ENCODE measurements around the gene SMIM24. TPM values are rescaled to one million over a fixed set of nuclear protein-coding genes. Genes with fewer than 3 reads are reported as not detected.

SMIM24 gene
- total and polyA plus RNA-seq, 4 donors = 0.10 to 0.22 (median 0.15) TPM; not detected in 1

DNA sequence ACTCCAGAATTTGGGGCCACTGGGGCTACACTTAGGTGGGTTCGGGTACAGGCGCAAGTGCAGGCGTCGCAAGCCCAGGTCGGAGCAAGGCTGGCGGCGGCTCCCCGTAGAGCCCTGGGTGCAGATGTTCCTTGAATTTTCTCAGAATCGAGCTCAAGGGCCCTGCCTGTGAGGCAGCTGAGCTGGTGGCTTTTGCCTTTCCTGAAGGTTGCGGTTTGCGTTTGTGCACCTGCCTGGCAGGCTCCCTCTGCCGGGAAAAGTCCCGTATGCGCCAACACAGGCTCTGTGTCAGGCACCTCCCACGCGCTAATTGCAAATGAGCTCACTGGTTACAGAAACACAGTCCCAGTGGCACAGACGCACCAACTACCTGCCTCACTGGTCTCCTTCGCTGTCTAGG, 14.2 kb upstream of the SMIM24 start:
- Histone ChIP-seq H3K36me3 (ENCODE audit: control insufficient read depth in 4 of 4, insufficient read depth in 4 of 4, low read length in 4 of 4) (peaks cover 6 to 52% (median 12%) of the 10 kb centered on the region in 4 donors), H3K4me3 (no peak overlapping the region), H3K27ac (ENCODE audit: low read depth in 1 of 2, low read length in 1 of 2) (no peak overlapping the region), H3K9me3 (ENCODE audit: control insufficient read depth in 4 of 4, insufficient read depth in 3 of 4, low read length in 3 of 4) (peaks cover 0 to 3% (median 0%) of the 10 kb centered on the region in 4 donors), H3K9ac (ENCODE audit: insufficient read depth in 1 of 2, low read length in 2 of 2) (no peak overlapping the region), H3K4me1 (ENCODE audit: control insufficient read depth in 5 of 5, insufficient read depth in 5 of 5, low read length in 5 of 5) (peaks cover 0 to under 1% (median 0%) of the 10 kb centered on the region in 5 donors), H3K27me3 (ENCODE audit: control insufficient read depth in 3 of 3, insufficient read depth in 3 of 3, low read length in 2 of 3) (no peaks in the 10 kb centered on the region)
- TF ChIP-seq, protein P1, sequence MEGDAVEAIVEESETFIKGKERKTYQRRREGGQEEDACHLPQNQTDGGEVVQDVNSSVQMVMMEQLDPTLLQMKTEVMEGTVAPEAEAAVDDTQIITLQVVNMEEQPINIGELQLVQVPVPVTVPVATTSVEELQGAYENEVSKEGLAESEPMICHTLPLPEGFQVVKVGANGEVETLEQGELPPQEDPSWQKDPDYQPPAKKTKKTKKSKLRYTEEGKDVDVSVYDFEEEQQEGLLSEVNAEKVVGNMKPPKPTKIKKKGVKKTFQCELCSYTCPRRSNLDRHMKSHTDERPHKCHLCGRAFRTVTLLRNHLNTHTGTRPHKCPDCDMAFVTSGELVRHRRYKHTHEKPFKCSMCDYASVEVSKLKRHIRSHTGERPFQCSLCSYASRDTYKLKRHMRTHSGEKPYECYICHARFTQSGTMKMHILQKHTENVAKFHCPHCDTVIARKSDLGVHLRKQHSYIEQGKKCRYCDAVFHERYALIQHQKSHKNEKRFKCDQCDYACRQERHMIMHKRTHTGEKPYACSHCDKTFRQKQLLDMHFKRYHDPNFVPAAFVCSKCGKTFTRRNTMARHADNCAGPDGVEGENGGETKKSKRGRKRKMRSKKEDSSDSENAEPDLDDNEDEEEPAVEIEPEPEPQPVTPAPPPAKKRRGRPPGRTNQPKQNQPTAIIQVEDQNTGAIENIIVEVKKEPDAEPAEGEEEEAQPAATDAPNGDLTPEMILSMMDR (IDR thresholded peaks at IDR 0.05; ENCODE audit: control extremely low read depth, extremely low read depth) = no peak
- no peak for ATAC-seq (ENCODE audit: insufficient read depth, low FRiP score)
- WGBS, 2 donors = 93 to 95% methylated on average over 18 of the region's 18 CpGs
- no peak for DNase-seq

DNA sequence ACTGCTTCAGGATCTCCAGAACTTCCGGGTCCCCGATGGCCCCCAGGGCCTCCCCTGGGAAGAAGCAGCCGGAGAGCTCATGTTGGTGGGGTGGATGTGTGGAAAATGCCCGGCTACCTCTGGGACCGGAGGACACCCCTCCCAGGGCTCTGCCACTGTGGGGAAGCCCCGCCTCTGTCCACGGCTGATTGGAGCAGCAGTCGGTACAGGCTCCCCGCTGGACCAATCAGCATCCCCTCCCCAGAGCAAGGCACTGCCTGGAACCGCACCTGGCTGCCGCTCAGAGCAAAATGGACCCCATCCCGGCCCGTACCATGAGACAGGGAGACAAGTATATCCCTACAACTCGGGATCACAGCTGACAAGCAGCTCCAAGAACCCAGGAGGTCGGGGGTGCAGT, 13.7 kb upstream of the SMIM24 start:
- TF ChIP-seq, protein P1 (IDR thresholded peaks at IDR 0.05; ENCODE audit: control extremely low read depth, extremely low read depth) = no peak
- Histone ChIP-seq H3K9ac (ENCODE audit: insufficient read depth in 1 of 2, low read length in 2 of 2) (no peak overlapping the region), H3K4me1 (ENCODE audit: control insufficient read depth in 5 of 5, insufficient read depth in 5 of 5, low read length in 5 of 5) (no peaks in the 10 kb centered on the region), H3K27me3 (ENCODE audit: control insufficient read depth in 3 of 3, insufficient read depth in 3 of 3, low read length in 2 of 3) (no peaks in the 10 kb centered on the region), H3K9me3 (ENCODE audit: control insufficient read depth in 4 of 4, insufficient read depth in 3 of 4, low read length in 3 of 4) (peaks cover 0 to 3% (median 0%) of the 10 kb centered on the region in 4 donors), H3K36me3 (ENCODE audit: control insufficient read depth in 4 of 4, insufficient read depth in 4 of 4, low read length in 4 of 4) (peaks cover 6 to 52% (median 12%) of the 10 kb centered on the region in 4 donors), H3K27ac (ENCODE audit: low read depth in 1 of 2, low read length in 1 of 2) (no peak overlapping the region), H3K4me3 (no peak overlapping the region)
- no peak for DNase-seq
- ATAC-seq (ENCODE audit: insufficient read depth, low FRiP score) = no peak
- WGBS, 2 donors = 86 to 88% methylated on average over 15 of the region's 15 CpGs

DNA sequence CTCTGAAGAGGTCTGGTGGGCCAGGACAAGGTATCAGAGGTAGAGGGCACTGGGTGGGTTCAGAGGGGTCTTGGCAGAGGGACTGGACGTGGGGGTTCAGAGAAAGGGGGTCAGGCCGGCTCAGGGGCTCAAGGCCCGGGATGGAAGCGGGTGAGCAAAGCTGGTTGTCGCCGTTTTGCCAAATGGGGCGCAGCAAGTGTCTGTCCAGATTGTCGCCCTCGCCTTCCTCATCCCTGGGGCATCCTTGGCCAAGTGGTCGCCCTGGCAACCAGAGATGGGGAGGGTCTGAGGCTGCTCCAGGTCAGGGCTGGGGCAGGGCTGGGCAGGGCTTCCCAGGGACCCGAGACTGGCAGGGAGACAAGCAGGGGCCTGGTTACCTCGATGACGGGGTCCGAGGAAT, 13.3 kb upstream of the SMIM24 start:
- Histone ChIP-seq H3K9me3 (ENCODE audit: control insufficient read depth in 4 of 4, insufficient read depth in 3 of 4, low read length in 3 of 4) (peaks cover 0 to 3% (median 0%) of the 10 kb centered on the region in 4 donors), H3K27ac (ENCODE audit: low read depth in 1 of 2, low read length in 1 of 2) (no peak overlapping the region), H3K27me3 (ENCODE audit: control insufficient read depth in 3 of 3, insufficient read depth in 3 of 3, low read length in 2 of 3) (no peaks in the 10 kb centered on the region), H3K4me3 (no peak overlapping the region), H3K9ac (ENCODE audit: insufficient read depth in 1 of 2, low read length in 2 of 2) (no peak overlapping the region), H3K4me1 (ENCODE audit: control insufficient read depth in 5 of 5, insufficient read depth in 5 of 5, low read length in 5 of 5) (no peaks in the 10 kb centered on the region), H3K36me3 (ENCODE audit: control insufficient read depth in 4 of 4, insufficient read depth in 4 of 4, low read length in 4 of 4) (peaks cover 6 to 52% (median 12%) of the 10 kb centered on the region in 4 donors)
- 95 to 98% methylated on average over 14 of the region's 14 CpGs for WGBS, 2 donors
- ATAC-seq (ENCODE audit: insufficient read depth, low FRiP score) (no peak), DNase-seq (no peak)
- TF ChIP-seq, protein P1 (IDR thresholded peaks at IDR 0.05; ENCODE audit: control extremely low read depth, extremely low read depth) = no peak

DNA sequence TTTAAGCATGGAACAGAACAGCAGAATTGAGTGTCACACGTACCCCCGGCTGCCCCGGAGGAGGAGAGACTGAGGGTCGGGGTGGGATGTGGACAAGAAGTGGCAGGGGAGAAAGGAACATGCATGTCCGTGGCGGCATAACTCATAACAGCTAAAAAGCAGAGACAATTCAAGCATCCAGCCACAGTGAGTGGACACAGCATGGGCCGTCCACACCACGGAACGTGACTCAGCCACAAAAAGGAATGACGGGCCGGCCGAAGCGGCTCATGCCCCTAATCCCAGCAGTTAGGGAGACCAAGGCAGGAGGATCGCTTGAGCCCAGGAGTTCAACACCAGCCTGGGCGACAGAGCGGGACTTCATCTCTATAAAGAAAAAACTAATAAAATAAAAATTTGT, 12.6 kb upstream of the SMIM24 start:
- H3K9ac ChIP-seq (ENCODE audit: insufficient read depth in 1 of 2, low read length in 2 of 2) = no peak overlapping the region
- H3K9me3 ChIP-seq (ENCODE audit: control insufficient read depth in 4 of 4, insufficient read depth in 3 of 4, low read length in 3 of 4) = peaks cover 0 to 3% (median 0%) of the 10 kb centered on the region in 4 donors
- no peak overlapping the region for H3K4me3 ChIP-seq
- TF ChIP-seq, protein P1 (IDR thresholded peaks at IDR 0.05; ENCODE audit: control extremely low read depth, extremely low read depth) = no peak
- ATAC-seq (ENCODE audit: insufficient read depth, low FRiP score) (no peak), DNase-seq (no peak)
- WGBS, 2 donors = 93 to 96% methylated on average over 16 of the region's 16 CpGs
- H3K36me3 ChIP-seq (ENCODE audit: control insufficient read depth in 4 of 4, insufficient read depth in 4 of 4, low read length in 4 of 4) = peaks cover 6 to 52% (median 12%) of the 10 kb centered on the region in 4 donors
- H3K27ac ChIP-seq (ENCODE audit: low read depth in 1 of 2, low read length in 1 of 2) = no peak overlapping the region
- H3K27me3 ChIP-seq (ENCODE audit: control insufficient read depth in 3 of 3, insufficient read depth in 3 of 3, low read length in 2 of 3) = no peaks in the 10 kb centered on the region
- H3K4me1 ChIP-seq (ENCODE audit: control insufficient read depth in 5 of 5, insufficient read depth in 5 of 5, low read length in 5 of 5) = no peaks in the 10 kb centered on the region

All from lung (tissue), 12 donors.